GM20431 (cell line): ENCODE measurements around the gene NDUFS2.

Source experiments
- in situ Hi-C: fragments of 300-500 bp; cut with MseI, MboI; formaldehyde crosslinking; loops from one replicate; pipeline ENCODE4 v1.15.0; 2020; ENCODE audit warnings: low sequenced_read_pairs; ENCODE audit not compliant: unreplicated experiment

Gene NDUFS2

GRCh38 chr1:161216945-161217712, 15.0 kb downstream of the NDUFS2 start:
- in situ Hi-C loops = no loop called here

DNA sequence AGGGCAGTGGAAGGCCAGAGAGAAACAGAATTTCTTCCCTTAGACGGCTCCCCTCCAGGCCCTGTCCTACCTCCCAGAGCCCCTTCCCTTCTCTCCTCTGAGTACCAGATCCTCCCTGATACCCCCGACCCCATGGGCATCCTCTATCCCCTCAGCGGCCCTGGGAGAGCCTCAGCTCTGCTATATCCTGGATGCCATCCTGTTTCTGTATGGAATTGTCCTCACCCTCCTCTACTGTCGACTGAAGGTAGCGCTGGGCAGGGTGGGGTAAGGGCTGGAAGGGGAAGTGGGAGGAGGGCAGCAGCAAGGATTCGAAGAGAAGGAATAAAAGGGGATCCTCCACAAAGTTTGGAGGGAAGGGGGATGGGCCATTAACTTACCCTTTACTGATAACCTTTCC, 15.7 kb downstream of the NDUFS2 start:
- in situ Hi-C loops = no loop called here

DNA sequence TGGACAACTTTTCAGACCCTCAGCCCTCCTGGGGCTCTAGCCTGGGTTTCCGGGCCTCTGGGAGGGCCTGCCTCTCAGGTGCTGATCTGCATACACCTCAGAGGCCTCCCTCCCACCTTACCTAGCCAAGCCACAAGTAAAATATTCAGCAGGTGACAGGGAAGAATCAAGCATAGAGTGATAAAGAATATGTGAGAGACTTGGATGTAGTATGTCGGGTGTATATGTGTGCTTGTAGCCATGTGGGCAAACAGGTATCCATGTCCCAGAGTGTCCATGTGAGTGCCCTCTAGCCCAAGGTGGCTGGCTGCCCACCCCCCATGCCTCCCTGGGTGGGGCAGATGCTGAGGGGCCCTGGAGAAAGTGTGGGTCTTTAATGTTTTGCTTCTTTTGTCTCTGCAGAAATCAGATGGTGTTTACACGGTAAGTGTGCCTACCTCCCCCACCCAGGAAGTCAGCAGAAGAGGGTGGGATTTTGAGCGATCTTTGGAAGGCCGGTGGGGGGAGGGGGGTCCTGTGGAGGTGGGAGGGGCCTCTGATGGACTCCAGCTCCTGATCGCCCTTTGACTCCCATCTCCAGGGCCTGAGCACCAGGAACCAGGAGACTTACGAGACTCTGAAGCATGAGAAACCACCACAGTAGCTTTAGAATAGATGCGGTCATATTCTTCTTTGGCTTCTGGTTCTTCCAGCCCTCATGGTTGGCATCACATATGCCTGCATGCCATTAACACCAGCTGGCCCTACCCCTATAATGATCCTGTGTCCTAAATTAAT, 16.3 kb downstream of the NDUFS2 start:
- in situ Hi-C loops = no loop called here

DNA sequence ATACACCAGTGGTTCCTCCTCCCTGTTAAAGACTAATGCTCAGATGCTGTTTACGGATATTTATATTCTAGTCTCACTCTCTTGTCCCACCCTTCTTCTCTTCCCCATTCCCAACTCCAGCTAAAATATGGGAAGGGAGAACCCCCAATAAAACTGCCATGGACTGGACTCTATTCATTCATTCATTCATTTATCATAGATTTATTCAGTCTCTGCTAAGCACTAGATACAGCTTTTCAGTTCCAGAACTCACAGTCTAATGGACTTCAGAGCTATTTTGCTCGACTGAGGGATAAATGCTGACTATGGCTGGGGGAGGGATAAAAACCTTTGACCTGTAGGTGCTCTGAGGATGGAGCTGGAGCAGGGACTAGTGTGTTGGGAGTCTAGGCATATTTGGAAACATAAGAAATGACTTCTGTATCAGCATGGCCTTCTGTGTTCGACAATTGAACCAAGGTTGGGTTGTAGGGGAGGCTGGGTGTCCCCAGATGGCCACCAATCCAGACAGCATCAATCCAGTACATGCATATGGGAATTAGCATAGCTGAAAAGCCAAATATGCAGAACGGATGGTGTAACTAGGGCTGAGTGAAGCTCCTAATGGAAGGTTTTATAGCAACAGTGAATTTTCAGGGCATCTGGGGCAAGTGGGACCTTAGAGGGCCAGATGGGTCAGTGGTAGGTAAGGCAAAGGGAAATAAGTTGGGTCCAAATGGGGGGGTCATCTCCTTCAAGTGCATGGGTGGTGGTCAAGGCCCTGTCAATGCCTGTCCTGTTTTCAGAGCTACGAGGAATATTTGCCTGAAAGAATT, 17.1 kb downstream of the NDUFS2 start:
- in situ Hi-C loops = no loop called here

GRCh38 chr1:161220002-161220401, 17.8 kb downstream of the NDUFS2 start:
- in situ Hi-C loops = loop anchor here (10.0 kb wide), 1 partner anchor 155 kb away; no protein-coding TSS in a partner anchor

DNA sequence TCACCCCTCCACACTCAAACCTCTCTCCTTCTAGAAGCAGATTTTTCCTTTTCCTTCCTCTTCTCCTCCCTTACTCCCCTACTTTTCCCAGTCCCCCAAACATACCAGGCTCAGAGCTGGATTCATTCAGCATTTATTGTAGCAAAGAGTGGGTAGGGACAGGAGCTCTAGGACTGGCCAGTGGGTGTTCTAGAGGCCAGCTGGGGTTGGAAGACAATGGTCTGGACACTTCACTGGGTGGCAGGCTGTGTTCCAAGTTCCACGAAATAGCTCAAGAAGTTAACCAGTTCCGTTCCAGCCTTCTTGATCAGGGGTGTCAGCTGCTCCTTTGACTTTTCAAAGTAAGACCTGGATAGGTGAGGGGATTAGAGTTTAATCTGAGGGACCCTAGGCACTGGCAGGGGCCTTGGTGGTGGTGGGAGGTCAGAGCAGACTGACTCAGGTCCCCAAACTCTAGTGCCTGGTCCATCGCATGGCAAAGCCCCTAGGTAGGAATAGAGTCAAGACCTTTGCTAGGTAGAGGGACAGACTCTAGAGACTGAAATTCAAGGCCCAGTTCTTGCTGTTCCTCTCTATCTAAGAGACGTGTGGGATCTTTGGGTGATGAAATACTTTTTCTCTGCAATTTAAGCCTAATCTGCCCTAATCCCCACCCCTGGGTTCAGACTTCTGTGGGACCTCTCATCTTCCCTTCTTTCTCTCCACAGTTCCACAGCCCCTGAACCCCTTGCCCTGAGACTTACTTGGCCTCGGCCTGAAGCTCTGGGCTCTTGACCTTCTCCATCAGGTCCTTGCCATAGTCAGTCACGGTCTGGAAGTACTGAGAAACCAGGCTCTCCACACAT, 20.2 kb downstream of the NDUFS2 start:
- in situ Hi-C loops = loop anchor here (10.0 kb wide), 1 partner anchor 152 kb away; no protein-coding TSS in a partner anchor

DNA sequence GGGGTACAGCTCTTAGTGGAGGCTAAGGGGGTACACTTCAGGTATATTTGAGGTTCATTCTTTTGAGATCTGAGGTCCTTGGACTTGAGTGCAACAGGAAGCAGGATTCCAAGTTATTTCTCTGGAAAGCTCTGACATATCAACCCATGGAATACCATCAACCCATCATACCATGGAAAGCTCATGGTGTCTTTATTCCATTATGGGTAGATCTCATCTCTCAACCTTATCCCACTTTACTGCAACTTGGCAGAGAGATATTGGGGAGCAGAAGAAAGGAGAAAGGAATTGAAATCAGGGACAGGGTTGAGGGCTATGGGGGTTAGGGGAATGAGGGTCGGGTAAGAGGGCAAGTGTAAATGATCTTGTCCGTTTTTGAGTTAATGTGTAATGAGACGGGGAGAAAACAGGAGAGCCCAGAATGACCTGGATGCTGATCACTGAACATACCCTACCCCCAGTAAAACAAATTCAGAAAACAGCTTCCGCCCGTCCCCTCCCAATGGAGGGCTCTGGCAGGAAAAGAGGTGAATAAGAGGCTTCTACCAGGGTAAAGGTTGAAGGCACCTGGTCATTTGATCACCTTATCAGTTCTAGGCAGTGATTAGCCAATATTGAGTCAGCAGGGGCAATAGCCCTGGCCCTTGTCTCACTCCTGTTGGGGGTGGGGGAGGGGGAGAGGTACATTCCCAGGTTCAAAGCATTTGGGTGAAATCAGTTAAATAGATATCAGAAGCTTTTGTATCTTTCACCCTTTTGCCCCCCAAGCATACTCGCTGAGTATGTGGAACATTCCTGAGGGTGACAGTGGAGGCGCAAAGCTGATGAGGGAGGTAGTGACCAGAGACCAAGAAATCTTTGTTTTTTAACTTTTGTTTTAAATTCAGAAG, 21.9 kb downstream of the NDUFS2 start:
- in situ Hi-C loops = loop anchor here (10.0 kb wide), 1 partner anchor 151 kb away; no protein-coding TSS in a partner anchor

DNA sequence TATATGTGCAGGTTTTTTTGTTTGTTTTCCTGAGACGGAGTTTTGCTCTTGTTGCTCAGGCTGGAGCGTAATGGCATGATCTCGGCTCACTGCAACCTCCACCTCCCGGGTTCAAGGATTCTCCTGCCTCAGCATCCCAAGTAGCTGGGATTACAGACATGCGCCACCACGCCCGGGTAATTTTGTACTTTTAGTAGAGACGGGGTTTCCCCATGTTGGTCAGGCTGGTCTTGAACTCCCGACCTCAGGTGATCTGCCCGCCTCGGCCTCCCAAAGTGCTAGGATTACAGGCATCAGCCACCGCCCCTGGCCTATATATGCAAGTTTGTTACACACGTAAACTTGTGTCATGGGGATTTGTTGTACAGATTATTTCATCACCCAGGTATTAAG, 22.5 kb downstream of the NDUFS2 start:
- in situ Hi-C loops = loop anchor here (10.0 kb wide), 1 partner anchor 150 kb away; no protein-coding TSS in a partner anchor

DNA sequence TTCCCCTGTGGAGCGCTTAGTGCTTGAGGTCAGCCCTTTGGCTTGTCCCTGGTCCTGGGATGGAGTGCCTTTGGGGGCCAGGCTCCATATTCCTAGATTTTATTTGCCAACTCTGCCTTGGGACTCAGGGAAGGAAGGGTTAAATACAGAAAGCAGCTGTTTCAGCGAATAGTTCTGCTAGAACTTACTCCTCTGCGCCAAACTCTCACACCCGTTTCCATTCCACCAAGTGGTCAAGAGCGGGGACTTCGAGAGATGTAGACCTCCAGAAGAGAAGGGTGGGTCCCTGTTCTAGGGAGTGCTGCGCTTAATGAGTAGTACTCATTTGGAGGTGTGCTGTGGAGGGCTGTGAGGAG, 23.0 kb downstream of the NDUFS2 start:
- in situ Hi-C loops = loop anchor here (10.0 kb wide), 1 partner anchor 150 kb away; no protein-coding TSS in a partner anchor

- in situ Hi-C loops = loop anchor here (10.0 kb wide), 1 partner anchor 149 kb away; no protein-coding TSS in a partner anchor
Measured at GRCh38 chr1:161225534-161226319, 23.6 kb downstream of the NDUFS2 start, which contains the start of gene TOMM40L. TOMM40L (plus strand) TSS chr1:161226060; CDS start chr1:161226490, 430 bp downstream.

- in situ Hi-C loops = loop anchor here (10.0 kb wide), 1 partner anchor 148 kb away; no protein-coding TSS in a partner anchor
Measured at GRCh38 chr1:161226320-161226711, 24.1 kb downstream of the NDUFS2 start.

DNA sequence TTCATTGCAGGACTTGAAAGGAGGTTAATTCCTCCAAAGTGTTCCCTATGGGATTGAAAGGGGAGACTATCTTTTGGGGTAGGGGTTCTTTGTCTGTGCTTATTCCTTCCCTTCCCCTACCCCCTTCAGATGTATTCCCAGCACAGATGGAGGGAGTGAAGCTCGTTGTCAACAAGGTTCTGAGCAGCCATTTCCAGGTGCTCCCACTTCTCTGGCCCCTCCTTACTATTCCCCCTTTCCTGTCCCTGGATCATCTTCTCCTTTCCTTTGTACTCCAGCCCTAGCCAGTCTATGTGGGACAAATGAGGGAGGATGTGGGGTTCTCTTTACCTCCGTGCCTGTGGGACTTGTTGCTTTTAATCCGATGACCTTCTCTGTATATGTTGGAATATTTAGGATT, 24.6 kb downstream of the NDUFS2 start:
- in situ Hi-C loops = loop anchor here (10.0 kb wide), 1 partner anchor 148 kb away; no protein-coding TSS in a partner anchor

- in situ Hi-C loops = loop anchor here (10.0 kb wide), 1 partner anchor 147 kb away; no protein-coding TSS in a partner anchor
Measured at GRCh38 chr1:161227196-161227871, 25.2 kb downstream of the NDUFS2 start.

GRCh38 chr1:161228032-161228431, 25.9 kb downstream of the NDUFS2 start:
- in situ Hi-C loops = loop anchor here (10.0 kb wide), 1 partner anchor 147 kb away; no protein-coding TSS in a partner anchor

GRCh38 chr1:161229896-161230295, 27.7 kb downstream of the NDUFS2 start:
- in situ Hi-C loops = loop anchor here (10.0 kb wide), 2 partner anchors 65 to 145 kb away; no protein-coding TSS in a partner anchor

GRCh38 chr1:161230762-161231161, 28.6 kb downstream of the NDUFS2 start:
- in situ Hi-C loops = loop anchor here (10.0 kb wide), 1 partner anchor 64 kb away; no protein-coding TSS in a partner anchor
